Nephron progenitor cell (in vitro differentiated cells): ENCODE data around the gene C5AR1.
A peak's percentile ranks its signal among the peaks of the same experiment; 100 is the strongest.
"Not testable (repeated sequence)": the region's sequence is repeated elsewhere in the genome, so short reads cannot be mapped to it uniquely, and the experiment has no call there.

Experiments
- DNase-seq: peaks from one replicate; pipeline ENCODE4 v3.0.0; 2021
- H3K27ac Mint-ChIP-seq: 2 replicates; pipeline ENCODE4 v1.8.0; 2021; ENCODE audit warnings: mild to moderate bottlenecking, moderate library complexity, mixed read lengths
- H3K27me3 Mint-ChIP-seq: 2 replicates; pipeline ENCODE4 v1.8.0; 2021; ENCODE audit warnings: mild to moderate bottlenecking, low read depth, mixed read lengths; ENCODE audit not compliant: poor library complexity
- H3K36me3 Mint-ChIP-seq: 2 replicates; pipeline ENCODE4 v1.8.0; 2021; ENCODE audit warnings: low read depth, mixed read lengths
- H3K4me1 Mint-ChIP-seq: 2 replicates; pipeline ENCODE4 v1.8.0; 2021; ENCODE audit warnings: mixed read lengths
- H3K4me3 Mint-ChIP-seq: 2 replicates; pipeline ENCODE4 v1.8.0; 2021; ENCODE audit warnings: mild to moderate bottlenecking, moderate library complexity, mixed read lengths
- H3K9me3 Mint-ChIP-seq: 2 replicates; pipeline ENCODE4 v1.8.0; 2021; ENCODE audit warnings: mild to moderate bottlenecking, moderate library complexity, mixed read lengths
- TF ChIP-seq, protein P1 (sequence below): fragments of 200-600 bp; sonication (generic); IDR thresholded peaks from 2 replicates; pipeline ENCODE4 v1.5.0; 2021; ENCODE audit warnings: antibody characterized with exemption

The C5AR1 gene

DNA sequence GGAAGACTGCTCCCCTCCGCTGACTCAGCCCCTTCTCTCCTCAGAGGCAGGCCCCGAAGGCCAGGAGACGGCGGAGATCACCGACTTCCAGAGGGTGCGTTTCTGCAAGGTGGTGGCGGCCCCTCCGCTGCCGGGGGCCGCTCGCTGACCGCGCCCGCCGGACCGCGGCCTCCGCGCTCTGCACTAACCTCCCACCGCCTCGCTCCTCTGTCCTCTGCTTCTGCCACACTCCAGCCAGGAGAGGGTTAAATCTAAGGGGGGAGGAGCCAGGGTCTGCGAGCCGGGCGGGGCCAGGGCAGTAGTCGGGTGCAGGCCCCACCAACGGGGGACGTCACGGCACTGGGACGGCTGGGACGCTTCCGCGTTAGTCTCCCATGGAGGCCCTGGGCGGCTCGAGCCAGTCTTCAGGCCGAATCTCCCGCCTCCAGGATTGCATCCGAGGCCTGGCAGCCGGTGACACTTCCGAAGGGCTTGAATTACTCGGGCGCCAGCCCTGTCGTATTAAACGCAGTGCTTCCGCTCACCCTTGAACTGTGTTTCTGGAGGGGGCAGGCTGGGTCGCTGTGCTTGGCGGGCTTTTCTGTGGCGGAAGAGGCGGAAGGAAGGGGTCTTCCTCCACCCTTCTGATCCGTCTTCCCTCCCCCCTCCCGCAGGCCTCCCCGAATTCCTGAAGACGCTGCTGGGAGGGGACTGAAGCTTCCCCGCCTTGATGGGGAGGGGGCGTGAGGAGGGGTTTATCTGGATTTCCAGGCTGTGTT is 36.2 kb upstream of the C5AR1 start:
- Mint-ChIP-seq H3K36me3 (peaks cover 30% of the 10 kb centered on the region), H3K27ac (peak overlapping the region; percentile 99), H3K4me3 (peak overlapping the region; percentile 89), H3K4me1 (peaks cover 48% of the 10 kb centered on the region), H3K27me3 (peaks cover 22% of the 10 kb centered on the region), H3K9me3 (no peaks in the 10 kb centered on the region)
- TF ChIP-seq, protein P1, sequence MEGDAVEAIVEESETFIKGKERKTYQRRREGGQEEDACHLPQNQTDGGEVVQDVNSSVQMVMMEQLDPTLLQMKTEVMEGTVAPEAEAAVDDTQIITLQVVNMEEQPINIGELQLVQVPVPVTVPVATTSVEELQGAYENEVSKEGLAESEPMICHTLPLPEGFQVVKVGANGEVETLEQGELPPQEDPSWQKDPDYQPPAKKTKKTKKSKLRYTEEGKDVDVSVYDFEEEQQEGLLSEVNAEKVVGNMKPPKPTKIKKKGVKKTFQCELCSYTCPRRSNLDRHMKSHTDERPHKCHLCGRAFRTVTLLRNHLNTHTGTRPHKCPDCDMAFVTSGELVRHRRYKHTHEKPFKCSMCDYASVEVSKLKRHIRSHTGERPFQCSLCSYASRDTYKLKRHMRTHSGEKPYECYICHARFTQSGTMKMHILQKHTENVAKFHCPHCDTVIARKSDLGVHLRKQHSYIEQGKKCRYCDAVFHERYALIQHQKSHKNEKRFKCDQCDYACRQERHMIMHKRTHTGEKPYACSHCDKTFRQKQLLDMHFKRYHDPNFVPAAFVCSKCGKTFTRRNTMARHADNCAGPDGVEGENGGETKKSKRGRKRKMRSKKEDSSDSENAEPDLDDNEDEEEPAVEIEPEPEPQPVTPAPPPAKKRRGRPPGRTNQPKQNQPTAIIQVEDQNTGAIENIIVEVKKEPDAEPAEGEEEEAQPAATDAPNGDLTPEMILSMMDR: no peak
- DNase-seq: peak; percentile 89

DNA sequence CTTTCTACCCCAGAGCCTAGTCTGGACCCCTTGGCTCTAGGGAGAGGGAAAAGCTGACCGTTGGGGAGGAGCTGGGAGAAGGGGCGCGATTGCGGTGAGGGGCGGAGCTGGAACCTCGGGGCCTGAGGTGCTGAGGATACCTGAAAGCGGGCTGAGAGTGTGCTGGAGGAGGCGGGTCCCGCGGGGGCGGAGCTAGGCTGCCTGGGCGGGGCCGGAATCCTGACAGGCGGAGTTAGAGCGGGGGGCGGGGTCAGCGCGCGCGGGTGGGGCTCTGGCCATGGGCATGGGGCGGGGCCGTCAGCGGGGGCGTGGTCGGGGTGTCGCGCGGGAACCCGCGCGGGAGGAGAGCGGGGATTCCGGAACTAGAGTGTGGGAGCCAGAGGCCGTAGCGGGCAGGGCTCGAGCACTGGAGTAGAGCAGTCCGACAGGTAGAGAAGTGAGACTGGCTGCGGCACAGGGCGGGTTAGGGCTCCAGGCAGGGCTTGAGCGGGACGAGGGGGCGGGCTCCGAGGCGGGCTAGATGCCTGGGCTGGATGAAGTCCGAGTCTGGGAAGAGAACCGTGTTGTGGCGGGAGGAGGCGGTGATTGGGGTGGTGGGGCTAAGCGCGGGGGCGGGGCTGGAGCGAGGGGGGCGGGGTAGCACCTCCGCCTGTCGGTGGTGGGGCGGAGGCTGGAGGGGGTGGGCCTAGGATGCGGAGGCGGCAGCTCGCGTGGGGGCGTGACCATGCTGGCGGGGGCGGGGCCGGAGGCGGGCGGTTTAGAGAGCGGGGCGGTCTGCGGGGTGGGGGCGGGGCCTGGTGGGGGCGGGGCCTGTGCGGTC is 35.4 kb upstream of the C5AR1 start, which contains the start of gene INAFM1:
INAFM1 (plus strand) TSS at position 815 of the 820 bp plus-strand sequence. CDS start 35 bp downstream, outside the sequence.
- H3K4me3 Mint-ChIP-seq: peak within 1 kb of the TSS; percentile 89
- H3K9me3 Mint-ChIP-seq: no peaks in the 10 kb centered on the region
- H3K27ac Mint-ChIP-seq: peak within 1 kb of the TSS; percentile 99
- H3K36me3 Mint-ChIP-seq: peaks cover 25% of the 10 kb centered on the region
- peaks cover 49% of the 10 kb centered on the region for H3K4me1 Mint-ChIP-seq
- TF ChIP-seq, protein P1: no peak
- DNase-seq: peak; percentile 100
- peaks cover 22% of the 10 kb centered on the region for H3K27me3 Mint-ChIP-seq

DNA sequence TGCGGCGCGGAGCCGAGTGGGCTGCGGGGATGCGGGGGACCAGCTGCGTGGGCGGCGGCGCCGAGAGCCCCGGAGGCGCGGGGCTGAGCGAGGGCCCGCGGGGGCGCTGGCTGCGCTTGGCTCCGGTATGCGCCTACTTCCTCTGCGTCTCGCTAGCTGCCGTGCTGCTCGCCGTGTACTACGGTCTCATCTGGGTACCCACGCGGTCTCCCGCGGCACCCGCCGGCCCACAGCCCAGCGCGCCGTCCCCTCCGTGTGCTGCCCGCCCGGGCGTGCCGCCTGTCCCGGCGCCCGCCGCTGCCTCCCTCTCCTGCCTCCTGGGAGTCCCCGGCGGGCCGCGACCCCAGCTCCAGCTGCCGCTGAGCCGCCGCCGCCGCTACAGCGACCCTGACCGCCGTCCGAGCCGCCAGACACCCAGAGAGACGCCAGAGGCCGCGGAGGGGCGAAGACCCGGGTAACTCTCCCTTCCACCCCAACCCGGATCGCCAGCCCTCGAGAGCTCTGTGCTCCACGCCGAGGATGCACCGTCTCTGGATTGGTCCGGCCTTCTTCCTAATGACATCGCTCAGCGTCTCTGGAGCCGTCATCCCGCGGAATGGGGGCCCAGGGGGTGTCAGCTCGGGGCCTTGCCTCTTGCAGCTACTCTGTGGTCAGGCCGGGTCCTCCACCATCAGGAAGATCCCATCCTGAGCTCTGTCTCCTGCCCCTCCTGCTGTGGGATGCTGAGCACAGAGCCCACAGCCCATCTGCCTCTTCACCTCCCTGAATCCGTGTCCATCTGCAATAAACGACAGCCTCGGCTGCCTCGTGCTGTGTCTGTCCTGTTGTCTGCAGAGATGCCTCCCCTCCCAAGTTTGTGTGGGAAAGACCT is 34.5 kb upstream of the C5AR1 start:
- peak overlapping the region; percentile 84 for H3K4me3 Mint-ChIP-seq
- TF ChIP-seq, protein P1: no peak
- peaks cover 16% of the 10 kb centered on the region for H3K27me3 Mint-ChIP-seq
- H3K36me3 Mint-ChIP-seq: peaks cover 23% of the 10 kb centered on the region
- H3K27ac Mint-ChIP-seq: no peak overlapping the region
- H3K4me1 Mint-ChIP-seq: peaks cover 49% of the 10 kb centered on the region
- no peaks in the 10 kb centered on the region for H3K9me3 Mint-ChIP-seq
- DNase-seq: peak; percentile 66

DNA sequence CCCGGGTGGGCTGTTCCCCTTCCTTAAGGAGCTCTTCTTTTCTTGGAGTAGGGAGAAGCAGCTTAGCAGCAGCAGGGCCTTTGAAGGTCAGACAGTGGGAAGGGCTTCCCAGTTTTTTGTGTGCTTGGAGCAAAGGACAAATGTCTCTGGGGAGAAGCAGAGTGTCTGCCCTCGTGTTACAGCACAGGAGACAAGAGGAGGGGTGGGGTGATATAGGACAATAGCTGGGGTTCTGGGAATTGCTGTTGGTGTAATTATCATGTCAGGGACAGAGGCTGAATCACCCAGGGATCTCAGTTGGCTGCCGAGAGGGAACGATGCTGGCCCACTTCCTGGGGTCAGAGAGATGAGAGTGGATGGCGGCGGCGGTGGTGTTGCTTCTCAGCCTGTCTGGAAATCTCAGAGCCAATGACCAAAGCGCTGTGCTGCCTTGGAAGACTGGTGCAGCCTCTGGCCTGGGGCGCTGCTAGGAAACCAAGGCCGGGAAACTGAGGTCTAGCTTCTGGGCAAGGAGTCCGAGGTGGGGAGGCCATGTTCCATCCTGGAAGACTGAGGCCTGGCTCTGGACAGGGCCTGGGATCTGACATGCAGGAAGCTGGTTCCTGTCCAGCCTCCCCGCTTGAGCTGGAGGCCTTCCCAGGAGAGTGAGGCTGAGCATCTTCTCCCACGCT is 33.7 kb upstream of the C5AR1 start:
- no peaks in the 10 kb centered on the region for H3K9me3 Mint-ChIP-seq
- no peak overlapping the region for H3K27ac Mint-ChIP-seq
- DNase-seq: no peak
- peaks cover 16% of the 10 kb centered on the region for H3K27me3 Mint-ChIP-seq
- H3K4me1 Mint-ChIP-seq: peaks cover 45% of the 10 kb centered on the region
- H3K4me3 Mint-ChIP-seq: peak overlapping the region; percentile 84
- peaks cover 15% of the 10 kb centered on the region for H3K36me3 Mint-ChIP-seq
- TF ChIP-seq, protein P1: no peak

DNA sequence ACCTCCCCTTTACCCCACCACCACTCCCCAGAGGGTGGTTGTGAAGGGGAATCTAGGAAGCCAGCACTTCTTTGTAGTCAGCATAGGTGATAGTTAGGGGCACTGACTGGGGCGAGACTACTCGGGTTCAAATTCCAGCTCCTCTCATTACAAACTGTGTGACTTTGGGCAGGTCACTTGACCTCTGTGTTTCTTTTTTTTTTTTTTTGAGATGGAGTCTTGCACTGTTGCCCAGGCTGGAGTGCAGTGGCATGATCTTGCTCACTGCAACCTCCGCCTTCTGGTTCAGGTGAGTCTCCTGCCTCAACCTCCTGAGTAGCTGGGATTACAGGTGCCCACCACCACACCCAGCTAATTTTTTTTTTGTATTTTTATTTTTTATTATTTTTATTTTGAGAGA is 33.1 kb upstream of the C5AR1 start:
- H3K4me1 Mint-ChIP-seq: peaks cover 39% of the 10 kb centered on the region

More for the DNA sequence above, 33.1 kb upstream of the C5AR1 start:
- H3K9me3 Mint-ChIP-seq, H3K27ac Mint-ChIP-seq, H3K4me3 Mint-ChIP-seq, DNase-seq: not testable (repeated sequence)
- peaks cover 12% of the 10 kb centered on the region for H3K36me3 Mint-ChIP-seq
- H3K27me3 Mint-ChIP-seq: peaks cover 16% of the 10 kb centered on the region
